Keratinocyte (primary cell): ENCODE data around the gene DR1. TPM values are rescaled to one million over a fixed set of nuclear protein-coding genes. Genes with fewer than 3 reads are reported as not detected.

Experiments
- DNase-seq: peaks from one replicate; pipeline ENCODE4 v3.0.0-alpha.2; 2011; ENCODE audit warnings: low read depth, missing footprints, low spot score
- FAIRE-seq: peaks from 2 replicates; lab custom pipeline; 2011; peaks lifted over from hg19 to GRCh38; lab: Jason Lieb, UNC
- H2AFZ ChIP-seq: 2 replicates; pipeline ENCODE4 v1.6.0; 2012; ENCODE audit warnings: low read length, control low read depth, inconsistent platforms; ENCODE audit not compliant: control insufficient read depth
- H3K27ac ChIP-seq: 2 replicates; pipeline ENCODE4 v1.5.1; 2011; ENCODE audit warnings: low read length; ENCODE audit not compliant: control insufficient read depth, insufficient read depth
- H3K27me3 ChIP-seq: 3 replicates; pipeline ENCODE4 v1.6.0; 2011; ENCODE audit warnings: low read length; ENCODE audit not compliant: control insufficient read depth, insufficient read depth; ENCODE audit errors: extremely low read depth
- H3K36me3 ChIP-seq, 2 experiments: 2 replicates in 1 of 2; 3 replicates in 1 of 2; pipeline ENCODE4 v1.5.1; 2011; ENCODE audit warnings: low read length in 2 of 2, mild to moderate bottlenecking in 1 of 2; ENCODE audit not compliant: control insufficient read depth in 2 of 2, insufficient read depth in 2 of 2; ENCODE audit errors: extremely low read depth in 1 of 2
- H3K4me1 ChIP-seq: 3 replicates; pipeline ENCODE4 v1.5.1; 2011; ENCODE audit warnings: low read length; ENCODE audit not compliant: control insufficient read depth, insufficient read depth; ENCODE audit errors: extremely low read depth
- H3K4me2 ChIP-seq: 3 replicates; pipeline ENCODE4 v1.6.0; 2011; ENCODE audit warnings: low read depth, low read length; ENCODE audit not compliant: control insufficient read depth, insufficient read depth; ENCODE audit errors: extremely low read depth
- H3K4me3 ChIP-seq, 3 experiments: fragments of 200-600 bp in 1 of 3; sonication (generic) in 1 of 3; 2 replicates in 2 of 3; 3 replicates in 1 of 3; pipeline ENCODE4 v1.5.1; 2011 to 2016; ENCODE audit warnings: low read length in 3 of 3, mild to moderate bottlenecking in 3 of 3, control low read depth in 2 of 3, inconsistent platforms in 1 of 3, low read depth in 1 of 3, mixed read lengths in 1 of 3, mixed run types in 1 of 3, moderate library complexity in 1 of 3; ENCODE audit not compliant: control insufficient read depth in 2 of 3, insufficient read depth in 2 of 3; ENCODE audit errors: extremely low read depth in 1 of 3
- H3K79me2 ChIP-seq: 2 replicates; pipeline ENCODE4 v1.6.0; 2012; ENCODE audit warnings: low read length; ENCODE audit not compliant: control insufficient read depth, insufficient read depth
- H3K9ac ChIP-seq: 3 replicates; pipeline ENCODE4 v1.6.0; 2011; ENCODE audit warnings: low read length; ENCODE audit not compliant: control insufficient read depth, insufficient read depth; ENCODE audit errors: extremely low read depth
- H3K9me1 ChIP-seq: 3 replicates; pipeline ENCODE4 v1.6.0; 2011; ENCODE audit warnings: low read length; ENCODE audit not compliant: control insufficient read depth, insufficient read depth; ENCODE audit errors: extremely low read depth
- H3K9me3 ChIP-seq: 2 replicates; pipeline ENCODE4 v1.5.1; 2012; ENCODE audit warnings: low read depth, low read length; ENCODE audit not compliant: control insufficient read depth
- H4K20me1 ChIP-seq: 3 replicates; pipeline ENCODE4 v1.6.0; 2011; ENCODE audit warnings: low read length; ENCODE audit not compliant: control insufficient read depth, insufficient read depth; ENCODE audit errors: extremely low read depth
- CTCF ChIP-seq, 3 experiments: IDR thresholded peaks in 1 of 3; conservative IDR thresholded peaks in 1 of 3; optimal IDR thresholded peaks in 1 of 3; 2 replicates in 2 of 3; 3 replicates in 1 of 3; pipeline versions ENCODE3 to v1.5.1; 2011; ENCODE audit warnings: low read length in 3 of 3, mild to moderate bottlenecking in 3 of 3, moderate library complexity in 2 of 3, control low read depth in 1 of 3, inconsistent platforms in 1 of 3; ENCODE audit not compliant: insufficient read depth in 2 of 3; ENCODE audit errors: extremely low read depth in 1 of 3
- EZH2 ChIP-seq: IDR thresholded peaks from one replicate; pipeline ENCODE4 v1.6.1; 2012; ENCODE audit warnings: inconsistent platforms, mild to moderate bottlenecking, low read length, moderate library complexity
- dilution Hi-C: fragments of 300-500 bp; cut with MboI; formaldehyde crosslinking; loops from one replicate; pipeline ENCODE4 v1.7.0; 2020; ENCODE audit warnings: low sequenced_read_pairs; ENCODE audit not compliant: extremely low pct_ligation_motif_present
- polyA plus RNA-seq, 5 experiments: library from polyadenylated mRNA; depleted of rRNA in 3 of 5; stranded (reverse) in 3 of 5; stranded (forward) in 1 of 5; unstranded in 1 of 5; fragments of >200 nt; gene quantifications; 1 replicate in 1 of 5; 2 replicates in 3 of 5; 3 replicates in 1 of 5; pipeline versions ENCODE4 v1.2.1 to v1.2.3, GENCODE V29; 2011 to 2012; ENCODE audit warnings: missing spikeins in 2 of 5, low read depth in 1 of 5, low replicate concordance in 1 of 5

DR1 gene
- polyA plus RNA-seq, 1 donor (not counting 4 experiments of a cell fraction or from before 2014, with no cell fraction given), result 47.9 TPM

- no peak overlapping the region for H3K4me2 ChIP-seq
- H3K4me3 ChIP-seq, result no peak overlapping the region
- no peaks in the 10 kb centered on the region for H3K27me3 ChIP-seq
- H3K4me1 ChIP-seq, result peaks cover 7% of the 10 kb centered on the region
- FAIRE-seq (no peak), DNase-seq (no peak)
- no peaks in the 10 kb centered on the region for H3K36me3 ChIP-seq
- H4K20me1 ChIP-seq, result no peaks in the 10 kb centered on the region
- H3K79me2 ChIP-seq, result no peaks in the 10 kb centered on the region
- no peaks in the 10 kb centered on the region for H3K9me3 ChIP-seq
- TF ChIP-seq EZH2, result no peak
- TF ChIP-seq CTCF (optimal IDR thresholded peaks at IDR 0.05 in 1 of 3, IDR thresholded peaks at IDR 0.05 in 1 of 3, conservative IDR thresholded peaks at IDR 0.05 in 1 of 3; ENCODE audit: extremely low read depth in 1 of 3, insufficient read depth in 2 of 3, low read length in 3 of 3), result no peak
- dilution Hi-C loops, result no loop called here
- H3K27ac ChIP-seq, result no peak overlapping the region
- no peak overlapping the region for H3K9ac ChIP-seq
- no peak overlapping the region for H2AFZ ChIP-seq
- no peaks in the 10 kb centered on the region for H3K9me1 ChIP-seq
Observed at GRCh38 chr1:93330196-93330595, 15.5 kb upstream of the DR1 start.

- H3K4me3 ChIP-seq, result no peak overlapping the region
- no peak overlapping the region for H3K27ac ChIP-seq
- no peaks in the 10 kb centered on the region for H3K79me2 ChIP-seq
- dilution Hi-C loops, result no loop called here
- no peak for FAIRE-seq
- no peaks in the 10 kb centered on the region for H3K36me3 ChIP-seq
- no peak for DNase-seq
- H2AFZ ChIP-seq, result no peak overlapping the region
- no peaks in the 10 kb centered on the region for H4K20me1 ChIP-seq
- H3K9me3 ChIP-seq, result no peaks in the 10 kb centered on the region
- no peak overlapping the region for H3K9ac ChIP-seq
- no peaks in the 10 kb centered on the region for H3K9me1 ChIP-seq
- H3K27me3 ChIP-seq, result no peaks in the 10 kb centered on the region
- peaks cover 4% of the 10 kb centered on the region for H3K4me1 ChIP-seq
- TF ChIP-seq EZH2, result no peak
- TF ChIP-seq CTCF (optimal IDR thresholded peaks at IDR 0.05 in 1 of 3, IDR thresholded peaks at IDR 0.05 in 1 of 3, conservative IDR thresholded peaks at IDR 0.05 in 1 of 3; ENCODE audit: extremely low read depth in 1 of 3, insufficient read depth in 2 of 3, low read length in 3 of 3), result no peak
- no peak overlapping the region for H3K4me2 ChIP-seq
Observed at GRCh38 chr1:93330617-93331016, 15.1 kb upstream of the DR1 start.
